CD4-positive, alpha-beta T cell treated with Interferon alpha-2 for 1 hour (primary cell): ENCODE measurements around the gene SRR.

Experiments
- DNase-seq, 2 donors: peaks; one replicate each; pipeline ENCODE4 v3.0.0-alpha.2; 2020 to 2022

The SRR gene

GRCh38 chr17:2372681-2373080 lies 68.9 kb downstream of the SRR start:
- DNase-seq, result no peak

GRCh38 chr17:2373179-2373578 lies 69.4 kb downstream of the SRR start:
- no peak for DNase-seq
